HepG2 (cell line): ENCODE results near the gene DAZAP1. TPM values are rescaled to one million over a fixed set of nuclear protein-coding genes. Genes with fewer than 3 reads are reported as not detected.

ENCODE experiments used
- AGO2 ChIP-seq: fragments of 200-400 bp; formaldehyde crosslinking; optimal IDR thresholded peaks from 2 replicates; pipeline ENCODE3; 2017; ENCODE audit warnings: mild to moderate bottlenecking, low read depth, low read length, moderate library complexity
- ARID2 ChIP-seq: sonication (generic); formaldehyde crosslinking; IDR thresholded peaks from 2 replicates; pipeline ENCODE4 v1.8.1; 2022; ENCODE audit warnings: mild to moderate bottlenecking, missing genetic modification reagents, borderline replicate concordance
- EHMT2 ChIP-seq: fragments of 200-600 bp; sonication (generic); IDR thresholded peaks from 2 replicates; pipeline ENCODE4 v1.7.0; 2017; ENCODE audit warnings: antibody characterized with exemption, low read depth, low read length, borderline replicate concordance
- FOXC1 ChIP-seq: sonication (generic); formaldehyde crosslinking; IDR thresholded peaks from 2 replicates; pipeline ENCODE4 v1.8.0; 2022; ENCODE audit warnings: mild to moderate bottlenecking, missing genetic modification reagents, borderline replicate concordance
- GABPB1 ChIP-seq: IDR thresholded peaks from 2 replicates; pipeline ENCODE4 v1.6.1; 2016; ENCODE audit warnings: mild to moderate bottlenecking, missing genetic modification reagents, moderate library complexity, missing compliant biosample characterization
- GZF1 ChIP-seq: sonication (generic); formaldehyde crosslinking; IDR thresholded peaks from 2 replicates; pipeline ENCODE4 v1.5.1; 2020; ENCODE audit warnings: mild to moderate bottlenecking, missing genetic modification reagents
- HIVEP1 ChIP-seq: sonication (generic); formaldehyde crosslinking; IDR thresholded peaks from 2 replicates; pipeline ENCODE4 v1.4.0; 2020; ENCODE audit warnings: mild to moderate bottlenecking, missing genetic modification reagents
- RBFOX2 ChIP-seq: fragments of 200-400 bp; formaldehyde crosslinking; IDR thresholded peaks from 2 replicates; pipeline ENCODE4 v1.6.1; 2017; ENCODE audit warnings: low read depth, mild to moderate bottlenecking, low read length
- SP2 ChIP-seq: sonication (generic); formaldehyde crosslinking; IDR thresholded peaks from 2 replicates; pipeline ENCODE4 v1.5.1; 2020; ENCODE audit warnings: mild to moderate bottlenecking, missing genetic modification reagents
- ZBTB3 ChIP-seq: sonication (generic); formaldehyde crosslinking; IDR thresholded peaks from 2 replicates; pipeline ENCODE4 v1.4.0; 2020; ENCODE audit warnings: low read depth, mild to moderate bottlenecking, moderate library complexity, missing genetic modification reagents, borderline replicate concordance
- ZBTB46 ChIP-seq: sonication (generic); formaldehyde crosslinking; IDR thresholded peaks from 2 replicates; pipeline ENCODE4 v1.4.0; 2020; ENCODE audit warnings: mild to moderate bottlenecking, missing genetic modification reagents, borderline replicate concordance
- ZIK1 ChIP-seq: sonication (generic); formaldehyde crosslinking; IDR thresholded peaks from 2 replicates; pipeline ENCODE4 v1.5.0; 2020; ENCODE audit warnings: mild to moderate bottlenecking, low read depth, missing genetic modification reagents, borderline replicate concordance
- ZNF234 ChIP-seq: sonication (generic); formaldehyde crosslinking; conservative IDR thresholded peaks from 2 replicates; pipeline ENCODE4 v1.5.1; 2020; ENCODE audit warnings: mild to moderate bottlenecking, missing genetic modification reagents
- ZNF407 ChIP-seq: sonication (generic); formaldehyde crosslinking; IDR thresholded peaks from one replicate; pipeline ENCODE4 v1.5.1; 2020; ENCODE audit warnings: mild to moderate bottlenecking, missing genetic modification reagents; ENCODE audit errors: not compliant biosample characterization
- ZNF510 ChIP-seq: sonication (generic); formaldehyde crosslinking; IDR thresholded peaks from 2 replicates; pipeline ENCODE4 v1.4.0; 2020; ENCODE audit warnings: low read depth, mild to moderate bottlenecking, missing genetic modification reagents
- ZNF549 ChIP-seq: sonication (generic); formaldehyde crosslinking; IDR thresholded peaks from 2 replicates; pipeline ENCODE4 v1.5.0; 2020; ENCODE audit warnings: missing genetic modification reagents
- ZNF775 ChIP-seq: sonication (generic); formaldehyde crosslinking; IDR thresholded peaks from 2 replicates; pipeline ENCODE4 v1.4.0; 2020; ENCODE audit warnings: missing genetic modification reagents, mild to moderate bottlenecking, moderate library complexity, borderline replicate concordance
- ZNF781 ChIP-seq: sonication (generic); formaldehyde crosslinking; IDR thresholded peaks from 2 replicates; pipeline ENCODE4 v1.5.1; 2020; ENCODE audit warnings: borderline replicate concordance, mild to moderate bottlenecking, missing genetic modification reagents; ENCODE audit errors: not compliant biosample characterization
- ZNF782 ChIP-seq: sonication (generic); formaldehyde crosslinking; IDR thresholded peaks from 2 replicates; pipeline ENCODE4 v1.4.0; 2020; ENCODE audit warnings: missing genetic modification reagents, mild to moderate bottlenecking, borderline replicate concordance
- ZSCAN22 ChIP-seq: sonication (generic); formaldehyde crosslinking; IDR thresholded peaks from 2 replicates; pipeline ENCODE4 v1.4.0; 2020; ENCODE audit warnings: mild to moderate bottlenecking, missing genetic modification reagents
- polyA plus RNA-seq, 8 experiments: library from polyadenylated mRNA; depleted of rRNA in 3 of 8; stranded (reverse) in 7 of 8; unstranded in 1 of 8; fragments of >200 nt; fragmentation: Illumina TruSeq in 4 of 8; extraction: Trizol in 4 of 8; gene quantifications; 2 replicates each; pipeline versions ENCODE4 v1.2.1 to v1.2.3, GENCODE V29; 2011 to 2016; ENCODE audit warnings: low read depth in 4 of 8, missing spikeins in 1 of 8, mixed read lengths in 1 of 8; ENCODE audit not compliant: insufficient read depth in 1 of 8
- total RNA-seq, 5 experiments: library from RNA; depleted of rRNA; stranded (reverse); fragments of >200 nt; fragmentation: Illumina TruSeq; extraction: Trizol; gene quantifications; 2 replicates each; pipeline ENCODE4 v1.2.3, GENCODE V29; 2016; ENCODE audit warnings: low read depth in 1 of 5

The DAZAP1 gene
- total and polyA plus RNA-seq, 2 of the 13 experiments (the other 11 are each of a cell fraction or from before 2014, with no cell fraction given): 63.3 to 79.2 TPM

- peak; percentile 40 for TF ChIP-seq AGO2
- no peak for TF ChIP-seq EHMT2
- TF ChIP-seq GABPB1 (CRISPR knock-in tag): no peak
- TF ChIP-seq SP2 (CRISPR knock-in tag): no peak
- peak; percentile 40; the same call in 1 of the 2 replicates for TF ChIP-seq RBFOX2
- TF ChIP-seq ZSCAN22 (CRISPR knock-in tag): peak; percentile 34; the same call in 1 of the 2 replicates
- 0 out of 2 replicates have a peak, but pooled peaks have one; percentile 14 for TF ChIP-seq ZNF775
- TF ChIP-seq GZF1 (CRISPR knock-in tag): 0 out of 2 replicates have a peak, but pooled peaks have one; percentile 2
- 0 out of 2 replicates have a peak, but pooled peaks have one; percentile 40 for TF ChIP-seq ZNF510 (CRISPR knock-in tag)
- no peak for TF ChIP-seq ZNF234 (CRISPR knock-in tag)
- TF ChIP-seq ZNF782 (CRISPR knock-in tag): peak; percentile 64; the same call in 1 of the 2 replicates
- no peak for TF ChIP-seq ZIK1
- TF ChIP-seq ZNF549 (CRISPR knock-in tag): no peak
- no peak for TF ChIP-seq HIVEP1 (CRISPR knock-in tag)
- TF ChIP-seq ZNF407: peak; percentile 35
- TF ChIP-seq ARID2 (CRISPR knock-in tag): no peak
- TF ChIP-seq ZNF781 (CRISPR knock-in tag): peak; percentile 1
- 0 out of 2 replicates have a peak, but pooled peaks have one; percentile 92 for TF ChIP-seq ZBTB46 (CRISPR knock-in tag)
- TF ChIP-seq FOXC1 (CRISPR knock-in tag): 0 out of 2 replicates have a peak, but pooled peaks have one; percentile 6
- 0 out of 2 replicates have a peak, but pooled peaks have one; percentile 1 for TF ChIP-seq ZBTB3 (CRISPR knock-in tag)
Observed at GRCh38 chr19:1373042-1373533, 34.3 kb upstream of the DAZAP1 start (continued).
